Liver (tissue), 9 donors: ENCODE data around the gene DAD1. TPM values are rescaled to one million over a fixed set of nuclear protein-coding genes. Genes with fewer than 3 reads are reported as not detected.

Experiments used
- DNase-seq: peaks from one replicate; pipeline ENCODE4 v3.0.0-alpha.2; 2017; ENCODE audit warnings: low spot score
- H3K27ac ChIP-seq, 2 donors: one replicate each; pipeline ENCODE4 v1.7.0; 2013; ENCODE audit warnings: inconsistent platforms in 2 of 2, low read length in 2 of 2, control low read depth in 1 of 2, low read depth in 1 of 2, mild to moderate bottlenecking in 1 of 2
- H3K27me3 ChIP-seq, 4 donors: one replicate each; pipeline versions ENCODE4 v1.6.1 to v1.7.0; 2013; ENCODE audit warnings: low read length in 3 of 4, inconsistent platforms in 1 of 4, mild to moderate bottlenecking in 1 of 4, moderate library complexity in 1 of 4; ENCODE audit not compliant: control insufficient read depth in 4 of 4, insufficient read depth in 4 of 4
- H3K36me3 ChIP-seq, 4 donors: one replicate each; pipeline versions ENCODE4 v1.6.1 to v1.7.0; 2013; ENCODE audit warnings: low read length in 3 of 4, mild to moderate bottlenecking in 3 of 4, low read depth in 1 of 4, moderate library complexity in 1 of 4; ENCODE audit not compliant: control insufficient read depth in 4 of 4, insufficient read depth in 3 of 4
- H3K4me1 ChIP-seq, 4 donors: one replicate each; pipeline versions ENCODE4 v1.6.1 to v1.7.0; 2013; ENCODE audit warnings: low read length in 3 of 4, mild to moderate bottlenecking in 3 of 4, moderate library complexity in 1 of 4; ENCODE audit not compliant: control insufficient read depth in 4 of 4, insufficient read depth in 4 of 4
- H3K4me3 ChIP-seq, 3 donors: one replicate each; pipeline versions ENCODE4 v1.6.1 to v1.7.0; 2013; ENCODE audit warnings: low read length in 3 of 3, control low read depth in 1 of 3, low read depth in 1 of 3, mild to moderate bottlenecking in 1 of 3
- H3K9ac ChIP-seq, 2 donors: one replicate each; pipeline ENCODE4 v1.7.0; 2013; ENCODE audit warnings: low read length in 2 of 2, mild to moderate bottlenecking in 2 of 2, moderate library complexity in 2 of 2, control low read depth in 1 of 2, low read depth in 1 of 2
- H3K9me3 ChIP-seq, 4 donors: one replicate each; pipeline versions ENCODE4 v1.6.1 to v1.7.0; 2013; ENCODE audit warnings: low read length in 3 of 4; ENCODE audit not compliant: control insufficient read depth in 4 of 4
- EGR1 ChIP-seq, 2 donors: IDR thresholded peaks; 2 replicates each; pipeline ENCODE4 v1.6.1; 2016 to 2018; ENCODE audit warnings: antibody characterized with exemption in 2 of 2, low read depth in 2 of 2
- FOXA1 ChIP-seq: IDR thresholded peaks from 2 replicates; pipeline ENCODE4 v1.6.1; 2016; ENCODE audit warnings: antibody characterized with exemption
- FOXA2 ChIP-seq: IDR thresholded peaks from 2 replicates; pipeline ENCODE4 v1.6.1; 2016; ENCODE audit warnings: antibody characterized with exemption
- GABPA ChIP-seq, 2 donors: IDR thresholded peaks in 1 of 2; conservative IDR thresholded peaks in 1 of 2; 2 replicates each; pipeline ENCODE4 v1.6.1; 2016; ENCODE audit warnings: antibody characterized with exemption in 2 of 2, mild to moderate bottlenecking in 1 of 2, moderate library complexity in 1 of 2
- HNF4A ChIP-seq, 2 donors: conservative IDR thresholded peaks; 2 replicates each; pipeline ENCODE4 v1.6.1; 2016; ENCODE audit warnings: antibody characterized with exemption in 2 of 2, mild to moderate bottlenecking in 2 of 2
- HNF4G ChIP-seq: IDR thresholded peaks from 2 replicates; pipeline ENCODE4 v1.6.1; 2016; ENCODE audit warnings: antibody characterized with exemption
- JUND ChIP-seq, 2 donors: IDR thresholded peaks; 2 replicates each; pipeline ENCODE4 v1.6.1; 2016; ENCODE audit warnings: antibody characterized with exemption in 2 of 2
- NR2F2 ChIP-seq: IDR thresholded peaks from 2 replicates; pipeline ENCODE4 v1.6.1; 2016; ENCODE audit warnings: antibody characterized with exemption
- RAD21 ChIP-seq, 2 donors: IDR thresholded peaks; 2 replicates each; pipeline ENCODE4 v1.6.1; 2016; ENCODE audit warnings: antibody characterized with exemption in 2 of 2, mild to moderate bottlenecking in 2 of 2
- RXRA ChIP-seq, 2 donors: IDR thresholded peaks; 2 replicates each; pipeline ENCODE4 v1.6.1; 2017 to 2018; ENCODE audit warnings: antibody characterized with exemption in 2 of 2, mild to moderate bottlenecking in 1 of 2
- SP1 ChIP-seq: IDR thresholded peaks from 2 replicates; pipeline ENCODE4 v1.6.1; 2018; ENCODE audit warnings: antibody characterized with exemption, mild to moderate bottlenecking
- TAF1 ChIP-seq: conservative IDR thresholded peaks from 2 replicates; pipeline ENCODE4 v1.6.1; 2016; ENCODE audit warnings: antibody characterized with exemption, mild to moderate bottlenecking
- YY1 ChIP-seq: IDR thresholded peaks from 2 replicates; pipeline ENCODE4 v1.6.1; 2016; ENCODE audit warnings: antibody characterized with exemption, mild to moderate bottlenecking
- WGBS: extraction: QIAGEN DNeasy Blood & Tissue Kit; methylation state at CpG from one replicate; pipeline ENCODE4 v1.1.7; 2013; 5-methylcytosine and 5-hydroxymethylcytosine counted together
- polyA plus RNA-seq, 2 donors: library from polyadenylated mRNA; stranded (reverse) in 1 of 2; unstranded in 1 of 2; fragments of 200-250 nt in 1 of 2; fragments of >200 nt in 1 of 2; fragmentation: Nextera tagmentation in 1 of 2; extraction: Ambion mirVana in 1 of 2; gene quantifications; one replicate each; pipeline versions ENCODE4 v1.2.1 to v1.2.3, GENCODE V29; 2013 to 2015
- total RNA-seq, 2 donors: library from RNA; depleted of rRNA; stranded (reverse); fragments of >200 nt; gene quantifications; one replicate each; pipeline ENCODE4 v1.2.3, GENCODE V29; 2014
- TF ChIP-seq, protein P1 (sequence below): IDR thresholded peaks from 2 replicates; pipeline ENCODE4 v1.6.1; 2016; ENCODE audit warnings: antibody characterized with exemption
- TF ChIP-seq, protein P2 (sequence below): fragments of 150-350 bp; IDR thresholded peaks from 2 replicates; pipeline ENCODE4 v1.5.1; 2017; ENCODE audit warnings: improper control_type of control experiment, low read depth, low read length; ENCODE audit not compliant: missing input control
- TF ChIP-seq, protein P3 (sequence below): IDR thresholded peaks from 2 replicates; pipeline ENCODE4 v1.6.1; 2016; ENCODE audit warnings: antibody characterized with exemption
- TF ChIP-seq, protein P4 (sequence below): IDR thresholded peaks from 2 replicates; pipeline ENCODE4 v1.6.1; 2016; ENCODE audit warnings: antibody characterized with exemption, mild to moderate bottlenecking
- TF ChIP-seq, protein P5 (sequence below): IDR thresholded peaks from 2 replicates; pipeline ENCODE4 v1.6.1; 2016; ENCODE audit warnings: antibody characterized with exemption
- donor health status: healthy.
- donor health status: healthy.
- donor health status: healthy.
- donor health status: healthy.
- donor health status: healthy.

DAD1 gene
- total and polyA plus RNA-seq, 4 donors = 142 to 254 (median 205) TPM

DNA sequence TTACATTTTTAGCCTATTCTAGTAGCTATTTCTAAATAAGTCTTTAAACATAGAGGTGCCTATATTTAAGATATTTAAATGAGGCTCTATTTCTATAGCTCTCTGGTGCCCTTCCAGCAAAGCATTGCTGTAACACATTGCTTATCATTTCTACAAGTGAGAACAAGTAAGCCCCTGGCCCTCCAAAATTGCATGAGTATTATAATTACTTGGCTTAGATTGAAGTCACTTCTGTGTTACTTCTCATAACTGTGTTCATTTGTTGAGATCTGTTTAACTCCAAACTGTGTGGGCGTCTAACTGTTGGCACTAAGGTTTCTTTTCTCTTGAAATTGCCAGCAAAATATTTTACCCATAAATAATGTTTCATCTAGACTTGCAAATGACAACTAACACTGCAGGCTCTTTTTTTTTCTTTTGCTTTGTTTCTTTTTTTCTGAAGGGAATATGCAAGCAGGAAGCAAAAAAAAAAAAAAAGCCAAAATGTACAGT lies 66.5 kb downstream of the DAD1 start (continued):
- TF ChIP-seq, protein P1, sequence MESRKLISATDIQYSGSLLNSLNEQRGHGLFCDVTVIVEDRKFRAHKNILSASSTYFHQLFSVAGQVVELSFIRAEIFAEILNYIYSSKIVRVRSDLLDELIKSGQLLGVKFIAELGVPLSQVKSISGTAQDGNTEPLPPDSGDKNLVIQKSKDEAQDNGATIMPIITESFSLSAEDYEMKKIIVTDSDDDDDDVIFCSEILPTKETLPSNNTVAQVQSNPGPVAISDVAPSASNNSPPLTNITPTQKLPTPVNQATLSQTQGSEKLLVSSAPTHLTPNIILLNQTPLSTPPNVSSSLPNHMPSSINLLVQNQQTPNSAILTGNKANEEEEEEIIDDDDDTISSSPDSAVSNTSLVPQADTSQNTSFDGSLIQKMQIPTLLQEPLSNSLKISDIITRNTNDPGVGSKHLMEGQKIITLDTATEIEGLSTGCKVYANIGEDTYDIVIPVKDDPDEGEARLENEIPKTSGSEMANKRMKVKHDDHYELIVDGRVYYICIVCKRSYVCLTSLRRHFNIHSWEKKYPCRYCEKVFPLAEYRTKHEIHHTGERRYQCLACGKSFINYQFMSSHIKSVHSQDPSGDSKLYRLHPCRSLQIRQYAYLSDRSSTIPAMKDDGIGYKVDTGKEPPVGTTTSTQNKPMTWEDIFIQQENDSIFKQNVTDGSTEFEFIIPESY = no peak

DNA sequence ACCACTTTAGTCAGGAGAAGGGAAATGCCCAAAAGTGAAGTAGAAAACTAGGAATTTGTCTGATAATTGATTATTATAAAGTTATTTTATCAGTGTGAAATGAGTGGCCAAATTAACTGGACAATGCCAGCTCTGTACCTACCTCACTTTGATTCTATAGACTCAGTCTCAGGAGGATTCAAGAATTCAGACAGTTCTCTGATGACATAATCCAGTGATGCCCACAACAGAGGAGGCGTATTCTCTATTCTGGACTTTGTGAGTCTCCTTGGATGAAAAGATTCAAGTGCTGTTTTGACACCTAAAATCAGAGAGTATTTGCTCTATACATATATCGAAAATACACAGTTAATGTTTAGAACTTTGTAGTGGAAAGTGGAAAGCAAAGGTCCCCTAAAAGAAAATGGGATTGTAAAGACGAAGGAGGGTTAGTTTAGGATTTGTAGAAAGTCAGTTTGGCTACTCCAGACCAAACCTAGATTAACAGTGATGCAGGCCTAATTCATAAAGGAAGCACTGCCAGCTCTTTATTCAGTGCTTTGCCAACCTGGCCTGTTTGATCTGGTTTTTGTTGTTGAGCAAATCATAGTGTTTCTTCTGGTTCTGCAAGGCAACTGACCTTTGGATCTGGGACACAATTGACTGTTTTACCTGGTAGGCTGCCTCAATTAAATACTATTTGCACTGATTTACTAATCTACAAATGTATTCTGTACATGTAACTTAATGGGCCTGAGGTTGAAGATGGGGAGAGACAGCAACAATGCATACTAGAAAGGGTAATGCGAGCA lies 67.4 kb downstream of the DAD1 start:
- no peaks in the 10 kb centered on the region for H3K36me3 ChIP-seq
- peaks cover 2 to 17% (median 5%) of the 10 kb centered on the region in 4 donors for H3K4me1 ChIP-seq
- no peak overlapping the region for H3K4me3 ChIP-seq
- H3K9me3 ChIP-seq = no peaks in the 10 kb centered on the region
- H3K27me3 ChIP-seq = no peaks in the 10 kb centered on the region
- peak overlapping the region; percentile 65 to 69 for H3K27ac ChIP-seq
- TF ChIP-seq NR2F2 = no peak
- TF ChIP-seq FOXA2 = peak; percentile 43
- TF ChIP-seq YY1 = peak; percentile 48
- TF ChIP-seq, protein P2, sequence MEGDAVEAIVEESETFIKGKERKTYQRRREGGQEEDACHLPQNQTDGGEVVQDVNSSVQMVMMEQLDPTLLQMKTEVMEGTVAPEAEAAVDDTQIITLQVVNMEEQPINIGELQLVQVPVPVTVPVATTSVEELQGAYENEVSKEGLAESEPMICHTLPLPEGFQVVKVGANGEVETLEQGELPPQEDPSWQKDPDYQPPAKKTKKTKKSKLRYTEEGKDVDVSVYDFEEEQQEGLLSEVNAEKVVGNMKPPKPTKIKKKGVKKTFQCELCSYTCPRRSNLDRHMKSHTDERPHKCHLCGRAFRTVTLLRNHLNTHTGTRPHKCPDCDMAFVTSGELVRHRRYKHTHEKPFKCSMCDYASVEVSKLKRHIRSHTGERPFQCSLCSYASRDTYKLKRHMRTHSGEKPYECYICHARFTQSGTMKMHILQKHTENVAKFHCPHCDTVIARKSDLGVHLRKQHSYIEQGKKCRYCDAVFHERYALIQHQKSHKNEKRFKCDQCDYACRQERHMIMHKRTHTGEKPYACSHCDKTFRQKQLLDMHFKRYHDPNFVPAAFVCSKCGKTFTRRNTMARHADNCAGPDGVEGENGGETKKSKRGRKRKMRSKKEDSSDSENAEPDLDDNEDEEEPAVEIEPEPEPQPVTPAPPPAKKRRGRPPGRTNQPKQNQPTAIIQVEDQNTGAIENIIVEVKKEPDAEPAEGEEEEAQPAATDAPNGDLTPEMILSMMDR = no peak
- TF ChIP-seq, protein P1 = peak; percentile 77
- TF ChIP-seq, protein P3, sequence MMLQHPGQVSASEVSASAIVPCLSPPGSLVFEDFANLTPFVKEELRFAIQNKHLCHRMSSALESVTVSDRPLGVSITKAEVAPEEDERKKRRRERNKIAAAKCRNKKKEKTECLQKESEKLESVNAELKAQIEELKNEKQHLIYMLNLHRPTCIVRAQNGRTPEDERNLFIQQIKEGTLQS = peak; percentile 32
- peak; percentile 87 for TF ChIP-seq SP1
- TF ChIP-seq FOXA1 = peak; percentile 39
- peak in 1 of 2 donors; percentile 41 for TF ChIP-seq GABPA (IDR thresholded peaks at IDR 0.05 in 1 of 2, conservative IDR thresholded peaks at IDR 0.05 in 1 of 2)
- peak in 1 of 2 donors; percentile 77 for TF ChIP-seq JUND (IDR thresholded peaks at IDR 0.05)
- TF ChIP-seq, protein P4, sequence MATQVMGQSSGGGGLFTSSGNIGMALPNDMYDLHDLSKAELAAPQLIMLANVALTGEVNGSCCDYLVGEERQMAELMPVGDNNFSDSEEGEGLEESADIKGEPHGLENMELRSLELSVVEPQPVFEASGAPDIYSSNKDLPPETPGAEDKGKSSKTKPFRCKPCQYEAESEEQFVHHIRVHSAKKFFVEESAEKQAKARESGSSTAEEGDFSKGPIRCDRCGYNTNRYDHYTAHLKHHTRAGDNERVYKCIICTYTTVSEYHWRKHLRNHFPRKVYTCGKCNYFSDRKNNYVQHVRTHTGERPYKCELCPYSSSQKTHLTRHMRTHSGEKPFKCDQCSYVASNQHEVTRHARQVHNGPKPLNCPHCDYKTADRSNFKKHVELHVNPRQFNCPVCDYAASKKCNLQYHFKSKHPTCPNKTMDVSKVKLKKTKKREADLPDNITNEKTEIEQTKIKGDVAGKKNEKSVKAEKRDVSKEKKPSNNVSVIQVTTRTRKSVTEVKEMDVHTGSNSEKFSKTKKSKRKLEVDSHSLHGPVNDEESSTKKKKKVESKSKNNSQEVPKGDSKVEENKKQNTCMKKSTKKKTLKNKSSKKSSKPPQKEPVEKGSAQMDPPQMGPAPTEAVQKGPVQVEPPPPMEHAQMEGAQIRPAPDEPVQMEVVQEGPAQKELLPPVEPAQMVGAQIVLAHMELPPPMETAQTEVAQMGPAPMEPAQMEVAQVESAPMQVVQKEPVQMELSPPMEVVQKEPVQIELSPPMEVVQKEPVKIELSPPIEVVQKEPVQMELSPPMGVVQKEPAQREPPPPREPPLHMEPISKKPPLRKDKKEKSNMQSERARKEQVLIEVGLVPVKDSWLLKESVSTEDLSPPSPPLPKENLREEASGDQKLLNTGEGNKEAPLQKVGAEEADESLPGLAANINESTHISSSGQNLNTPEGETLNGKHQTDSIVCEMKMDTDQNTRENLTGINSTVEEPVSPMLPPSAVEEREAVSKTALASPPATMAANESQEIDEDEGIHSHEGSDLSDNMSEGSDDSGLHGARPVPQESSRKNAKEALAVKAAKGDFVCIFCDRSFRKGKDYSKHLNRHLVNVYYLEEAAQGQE = peak; percentile 58
- peak in 1 of 2 donors; percentile 45 for TF ChIP-seq EGR1 (IDR thresholded peaks at IDR 0.05; ENCODE audit: low read depth in 2 of 2)
- TF ChIP-seq HNF4G = peak; percentile 89
- TF ChIP-seq TAF1 = no peak
- TF ChIP-seq, protein P5, sequence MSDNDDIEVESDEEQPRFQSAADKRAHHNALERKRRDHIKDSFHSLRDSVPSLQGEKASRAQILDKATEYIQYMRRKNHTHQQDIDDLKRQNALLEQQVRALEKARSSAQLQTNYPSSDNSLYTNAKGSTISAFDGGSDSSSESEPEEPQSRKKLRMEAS = peak; percentile 30
- TF ChIP-seq HNF4A (conservative IDR thresholded peaks at IDR 0.05) = peak; percentile 95 to 99
- TF ChIP-seq RXRA (IDR thresholded peaks at IDR 0.05) = peak; percentile 52 to 76
- peak; percentile 27 to 29 for TF ChIP-seq RAD21 (IDR thresholded peaks at IDR 0.05)
- no peak for DNase-seq
- peak overlapping the region in 1 of 2 donors; percentile 37 for H3K9ac ChIP-seq
- WGBS = 73% methylated on average over 4 of the region's 4 CpGs
